Activated CD8-positive, alpha-beta memory T cell treated with anti-CD3 and anti-CD28 coated beads for 48 hours (primary cell): ENCODE data around the gene KIAA0930.

ENCODE experiments used
- DNase-seq, 3 experiments: peaks; one replicate each; pipeline ENCODE4 v3.0.0-alpha.2; 2020; ENCODE audit warnings: low read depth in 2 of 3, low spot score in 2 of 3

The KIAA0930 gene

GRCh38 chr22:45181240-45181639 lies 59.5 kb downstream of the KIAA0930 start:
- no peak for DNase-seq

DNA sequence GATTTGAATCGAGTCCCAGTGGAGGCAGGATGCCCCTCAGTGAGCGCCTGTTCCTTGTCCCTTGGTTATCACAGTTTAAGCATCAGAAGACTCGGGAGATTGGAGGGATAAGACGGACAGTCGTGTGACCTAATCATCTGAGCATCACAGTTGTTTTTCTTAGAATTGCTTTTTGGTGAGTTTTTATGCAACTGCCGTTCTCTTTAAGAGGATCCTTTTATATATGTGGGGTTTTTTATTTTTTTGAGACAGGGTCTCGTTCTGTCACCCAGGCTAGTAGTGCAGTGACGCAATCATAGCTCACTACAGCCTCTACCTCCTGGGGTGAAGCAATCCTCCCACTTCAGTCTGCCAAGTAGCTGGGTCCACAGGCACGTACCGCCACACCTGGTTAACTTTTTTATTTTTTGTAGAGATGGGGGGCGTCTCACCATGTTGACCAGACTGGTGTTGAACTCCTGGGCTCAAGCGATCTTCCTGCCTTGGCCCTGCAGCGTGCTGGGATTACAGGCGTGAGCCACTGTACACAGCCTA lies 60.5 kb downstream of the KIAA0930 start:
- no peak for DNase-seq

DNA sequence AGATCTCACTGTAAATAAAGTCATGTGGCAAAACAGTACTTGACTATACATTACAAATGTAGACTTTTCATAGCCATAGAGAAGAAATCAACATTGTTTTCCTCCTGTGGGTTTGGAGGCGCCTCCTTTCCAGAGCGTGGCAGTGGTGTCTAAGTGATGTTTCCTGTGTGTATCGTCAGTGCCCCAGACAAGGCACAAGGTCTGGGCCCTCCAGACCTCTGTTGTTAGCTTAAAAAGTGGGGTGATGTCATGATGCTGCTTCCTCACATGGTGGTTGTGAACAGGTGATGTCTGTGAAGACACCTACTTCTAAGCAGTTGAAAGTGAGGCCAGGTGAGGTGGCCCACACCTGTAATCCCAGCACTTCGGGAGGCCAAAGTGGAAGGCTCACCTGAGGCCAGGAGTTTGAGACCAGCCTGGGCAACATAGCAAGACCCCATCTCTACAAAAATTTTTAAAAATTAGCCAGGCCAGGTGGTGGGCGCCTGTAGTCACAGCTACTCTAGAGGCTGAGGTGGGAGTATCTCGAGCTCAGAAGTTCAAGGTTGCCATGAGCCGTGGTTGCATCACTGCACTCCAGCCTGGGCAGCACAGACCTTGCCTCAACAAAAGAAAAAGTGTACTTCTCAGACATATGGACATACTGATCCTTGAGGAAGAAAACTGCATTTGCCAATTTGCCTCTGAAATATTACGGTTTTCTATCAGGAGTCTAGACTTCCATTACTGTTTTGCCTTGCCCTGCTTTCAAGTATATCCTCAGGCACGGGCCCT lies 61.2 kb downstream of the KIAA0930 start:
- no peak for DNase-seq

GRCh38 chr22:45172881-45173585 lies 67.7 kb downstream of the KIAA0930 start:
- no peak for DNase-seq

- DNase-seq = no peak
Measured at GRCh38 chr22:45171830-45172229, 68.9 kb downstream of the KIAA0930 start.

DNA sequence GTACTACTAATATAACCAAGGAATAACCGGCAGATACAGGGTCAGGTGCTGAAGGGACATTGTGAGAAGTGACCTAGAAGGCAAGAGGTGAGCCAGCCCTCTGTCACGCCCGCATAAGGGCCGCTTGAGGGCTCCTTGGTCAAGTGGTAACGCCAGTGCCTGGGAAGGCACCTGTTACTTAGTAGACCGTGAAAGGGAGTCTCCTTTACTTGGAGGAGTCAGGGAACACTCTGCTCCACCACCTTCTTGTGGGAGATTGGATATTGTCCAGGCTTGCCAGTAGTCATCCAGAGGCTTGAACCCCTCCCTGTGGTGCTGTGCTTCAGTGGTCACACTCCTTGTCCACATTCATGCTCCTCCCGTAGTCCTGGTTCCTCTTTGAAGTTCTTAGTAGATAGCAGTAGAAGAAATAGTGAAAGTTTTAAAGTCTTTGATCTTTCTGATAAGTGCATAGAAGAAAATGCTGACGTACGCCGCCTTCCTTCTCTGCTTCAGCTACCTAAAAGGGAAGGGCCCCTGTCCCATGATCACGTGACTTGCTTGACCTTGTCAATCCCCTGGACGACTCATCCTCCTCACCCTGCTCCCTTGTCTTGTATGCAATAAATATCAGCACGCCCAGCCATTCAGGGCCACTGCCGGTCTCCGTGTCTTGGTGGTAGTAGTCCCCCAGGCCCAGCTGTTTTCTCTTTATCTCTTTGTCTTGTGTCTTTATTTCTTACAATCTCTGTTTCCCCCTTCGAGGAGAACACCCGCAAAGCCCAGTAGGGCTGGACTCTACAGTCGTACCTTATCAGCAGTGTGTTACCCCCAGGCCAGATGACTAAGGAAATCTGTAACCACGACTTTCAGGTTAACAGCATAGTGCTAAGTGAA lies 70.9 kb downstream of the KIAA0930 start:
- no peak for DNase-seq

- no peak for DNase-seq
Measured at GRCh38 chr22:45166932-45167331, 73.8 kb downstream of the KIAA0930 start.

DNA sequence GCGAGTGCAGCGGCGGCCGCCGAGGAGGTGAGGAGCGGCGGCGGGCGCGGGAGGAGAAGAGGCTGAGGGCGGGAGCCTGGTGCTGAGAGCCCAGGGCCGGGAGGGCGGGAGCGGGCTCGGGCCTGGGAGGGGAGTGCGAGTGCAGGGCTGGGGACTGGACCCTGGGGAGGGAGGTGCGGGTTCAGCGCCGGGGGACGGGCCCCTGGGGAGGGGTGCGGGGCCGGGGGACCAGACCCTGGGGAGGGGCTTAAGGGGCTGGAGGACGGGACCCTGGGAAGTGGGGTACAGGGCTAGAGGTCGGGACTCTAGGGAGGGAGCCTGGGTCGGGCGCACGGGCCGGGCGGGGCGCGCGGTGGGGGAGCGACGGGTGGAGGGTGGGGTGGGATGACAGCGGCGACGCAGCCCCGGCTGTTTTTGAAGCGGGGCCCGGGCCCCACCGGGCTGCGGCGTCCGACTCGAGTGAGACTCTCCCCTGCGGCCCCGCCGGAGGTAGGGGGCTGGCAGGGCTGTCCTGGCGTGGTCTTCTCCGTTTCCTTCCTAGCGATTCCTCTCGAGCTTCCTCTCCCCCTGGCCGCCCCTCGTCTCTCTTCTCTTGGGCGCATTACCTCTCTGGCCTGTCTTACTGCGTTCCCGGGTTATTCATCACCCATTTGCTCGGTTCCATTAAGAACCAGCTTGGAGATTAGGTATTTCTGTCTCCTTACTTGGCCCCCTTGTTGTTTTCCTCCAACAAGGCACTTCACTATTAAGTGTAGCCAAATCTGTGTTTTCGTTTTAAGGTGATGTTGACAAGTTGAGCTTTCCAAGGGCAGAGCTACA lies 76.2 kb downstream of the KIAA0930 start:
- DNase-seq = peak in 1 of 3 experiments; percentile 33

DNA sequence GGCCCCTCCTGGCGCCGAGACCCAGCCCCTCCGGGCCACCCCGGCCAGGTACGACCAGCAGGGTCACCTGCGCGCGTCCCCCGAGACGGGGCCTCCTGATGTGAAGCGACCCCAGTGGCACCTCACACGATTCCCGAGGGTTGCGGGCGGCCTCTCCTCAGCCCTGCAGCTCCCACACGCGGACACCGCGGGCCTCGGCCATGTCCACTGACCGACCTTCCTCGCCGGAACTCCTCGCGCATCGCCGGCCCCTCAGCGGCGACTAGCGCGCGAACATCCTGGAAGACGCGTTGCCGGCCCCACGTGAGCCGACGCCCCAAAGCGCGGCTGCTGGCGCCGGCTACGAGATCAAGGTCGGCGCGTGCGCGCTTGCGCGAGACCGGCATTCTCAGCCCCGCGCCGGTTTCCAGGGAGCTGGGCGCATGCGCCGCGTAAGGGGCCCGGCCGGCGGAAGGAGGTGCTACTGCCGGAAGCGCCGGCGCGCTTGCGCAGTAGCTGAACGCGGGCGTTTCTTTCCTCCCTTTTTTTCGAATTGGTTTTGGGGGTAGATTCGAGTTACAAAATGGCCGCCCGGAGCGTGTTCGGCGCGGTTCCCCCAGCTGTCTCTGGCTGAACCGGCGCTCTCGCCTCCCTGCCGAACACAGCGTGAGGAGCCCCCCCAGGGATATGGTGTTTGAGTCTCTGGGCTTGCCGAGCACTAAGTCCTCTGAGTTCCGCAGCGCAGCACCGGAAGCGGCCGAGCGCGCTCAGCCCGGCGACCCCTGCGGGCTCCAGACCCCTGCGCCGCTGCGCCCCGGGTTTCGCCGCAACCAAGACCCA lies 77.0 kb downstream of the KIAA0930 start, which contains the start of gene NUP50:
Gene NUP50 (plus strand): TSS at position 475 of the 819 bp plus-strand sequence. CDS start 4,253 bp downstream, outside the sequence.
- peak; percentile 89 to 97 (median 90) for DNase-seq

- DNase-seq = no peak
Measured at GRCh38 chr22:45163099-45163450, 77.6 kb downstream of the KIAA0930 start.

DNA sequence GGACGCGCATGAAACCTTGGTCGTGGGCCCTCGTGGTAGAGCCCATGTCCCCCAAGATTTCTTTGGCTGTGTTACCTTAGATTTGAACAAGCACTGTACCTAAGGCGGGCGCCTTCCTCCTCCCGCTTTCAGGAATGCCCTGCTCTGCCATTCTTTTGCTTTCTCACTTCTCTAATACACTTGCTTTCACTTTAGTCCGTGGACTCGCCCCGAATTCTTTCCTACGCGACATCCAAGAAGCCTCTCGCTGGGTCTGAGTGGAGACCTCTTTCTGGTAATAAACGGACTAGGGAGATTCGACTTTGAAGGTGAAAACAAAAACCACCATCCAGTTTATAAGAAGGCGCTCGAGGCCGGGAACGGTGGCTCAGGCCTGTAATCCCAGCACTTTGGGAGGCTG lies 78.2 kb downstream of the KIAA0930 start:
- DNase-seq = no peak

- no peak for DNase-seq
Measured at GRCh38 chr22:45159652-45160462, 80.8 kb downstream of the KIAA0930 start.

DNA sequence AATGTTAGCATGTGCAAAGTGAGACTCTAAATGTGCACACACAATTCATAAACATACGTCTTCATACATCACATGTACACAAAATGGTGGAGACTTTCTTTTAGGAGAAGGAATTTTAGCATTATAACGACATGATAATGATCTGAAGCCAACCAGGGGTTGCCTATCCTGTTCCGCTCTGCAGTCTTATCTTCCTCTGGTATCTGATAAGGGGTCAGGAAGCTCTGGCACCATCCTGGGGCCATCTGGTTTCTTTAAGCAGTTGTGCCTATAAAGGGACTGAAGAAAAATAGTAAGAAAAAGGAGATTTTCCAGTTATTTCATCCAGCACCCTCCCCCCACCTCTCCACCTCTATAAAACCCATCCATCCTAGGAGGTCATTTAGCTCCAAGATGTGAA lies 82.8 kb downstream of the KIAA0930 start:
- no peak for DNase-seq

GRCh38 chr22:45155050-45155840 lies 85.4 kb downstream of the KIAA0930 start:
- DNase-seq = no peak

DNA sequence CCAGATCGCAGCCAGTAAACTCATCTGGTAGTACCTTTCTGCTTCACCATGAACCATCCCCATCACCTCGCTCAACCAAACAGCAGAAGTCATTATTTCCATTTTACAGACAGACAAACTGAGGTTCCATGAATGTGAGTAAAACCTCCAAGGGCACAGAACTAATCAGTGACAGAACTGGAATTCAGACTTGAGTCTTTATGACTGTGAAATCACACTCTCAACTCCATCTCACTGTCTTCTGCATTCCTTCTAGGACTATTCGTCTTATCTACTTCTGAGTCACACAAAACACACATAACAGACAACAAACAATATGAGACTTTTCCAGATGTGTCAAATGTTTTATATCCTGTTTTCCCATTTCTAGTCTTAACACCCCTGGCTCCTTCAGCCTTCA lies 86.3 kb downstream of the KIAA0930 start:
- DNase-seq = no peak

GRCh38 chr22:45151503-45151902 lies 89.2 kb downstream of the KIAA0930 start:
- no peak for DNase-seq

GRCh38 chr22:45150139-45150538 lies 90.6 kb downstream of the KIAA0930 start:
- DNase-seq = no peak

DNA sequence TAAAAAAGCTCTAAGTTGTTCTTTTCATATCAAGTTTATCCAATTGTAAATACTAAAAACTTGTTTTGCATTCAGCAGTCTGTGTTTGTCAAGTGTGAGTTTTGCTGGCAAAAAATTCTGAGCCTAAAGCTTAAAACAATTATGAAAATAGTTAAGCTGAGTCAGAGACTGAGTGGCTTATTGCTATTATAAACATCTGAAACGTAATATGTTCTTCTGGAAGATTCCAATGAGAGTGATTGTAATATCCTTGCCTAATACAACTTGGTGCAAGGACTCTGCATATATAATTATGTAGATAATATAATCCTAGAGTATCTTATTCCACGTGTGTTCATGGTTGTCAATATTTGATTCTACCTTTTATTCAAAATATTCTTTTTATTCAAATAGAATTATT lies 91.0 kb downstream of the KIAA0930 start:
- DNase-seq = no peak
